H4 (cell line): ENCODE measurements around the gene SEMA3B. TPM values are rescaled to one million over a fixed set of nuclear protein-coding genes. Genes with fewer than 3 reads are reported as not detected.
A peak's percentile ranks its signal among the peaks of the same experiment; 100 is the strongest.
"Not testable (repeated sequence)": the region's sequence is repeated elsewhere in the genome, so short reads cannot be mapped to it uniquely, and the experiment has no call there.

Experiments used
- DNase-seq: peaks from one replicate; pipeline ENCODE4 v3.0.0-alpha.2; 2015; ENCODE audit warnings: low spot score
- total RNA-seq: library from RNA; depleted of rRNA; stranded (reverse); fragments of >200 nt; shearing (Covaris generic); gene quantifications from 2 replicates; pipeline ENCODE4 v1.2.3, GENCODE V29; 2014; rRNA removed

Gene SEMA3B
- total RNA-seq = 5.9 and 8.9 TPM in 2 replicates

- peak; percentile 80 for DNase-seq
Measured at GRCh38 chr3:50268703-50269451, at the start of gene SEMA3B. TSS of gene SEMA3B (plus strand) at chr3:50269147. CDS start at chr3:50269241, 94 bp downstream.

- DNase-seq = no peak
Measured at GRCh38 chr3:50219285-50219684, 49.7 kb upstream of the SEMA3B start.

GRCh38 chr3:50220109-50220508 lies 48.8 kb upstream of the SEMA3B start:
- no peak for DNase-seq

GRCh38 chr3:50221051-50221410 lies 47.9 kb upstream of the SEMA3B start:
- no peak for DNase-seq

GRCh38 chr3:50221411-50222168 lies 47.4 kb upstream of the SEMA3B start:
- DNase-seq = no peak

GRCh38 chr3:50222169-50222528 lies 46.8 kb upstream of the SEMA3B start:
- no peak for DNase-seq

- no peak for DNase-seq
Measured at GRCh38 chr3:50224639-50225038, 44.3 kb upstream of the SEMA3B start.

GRCh38 chr3:50226888-50227389 lies 42.0 kb upstream of the SEMA3B start:
- DNase-seq = no peak

GRCh38 chr3:50227390-50228183 lies 41.4 kb upstream of the SEMA3B start:
- DNase-seq = peak; percentile 72

GRCh38 chr3:50228184-50228763 lies 40.7 kb upstream of the SEMA3B start:
- not testable (repeated sequence) for DNase-seq

GRCh38 chr3:50229490-50229889 lies 39.5 kb upstream of the SEMA3B start:
- no peak for DNase-seq

- no peak for DNase-seq
Measured at GRCh38 chr3:50230104-50230793, 38.7 kb upstream of the SEMA3B start.

GRCh38 chr3:50230794-50231125 lies 38.2 kb upstream of the SEMA3B start:
- no peak for DNase-seq

GRCh38 chr3:50231581-50231980 lies 37.4 kb upstream of the SEMA3B start:
- DNase-seq = no peak

GRCh38 chr3:50232303-50232702 lies 36.6 kb upstream of the SEMA3B start:
- no peak for DNase-seq

- no peak for DNase-seq
Measured at GRCh38 chr3:50233176-50233575, 35.8 kb upstream of the SEMA3B start.

GRCh38 chr3:50235716-50236483 lies 33.0 kb upstream of the SEMA3B start, which contains the start of gene GNAI2:
TSS of gene GNAI2 (plus strand) at chr3:50236204. CDS start at chr3:50236336, 132 bp downstream.
- peak; percentile 84 for DNase-seq

GRCh38 chr3:50236484-50237132 lies 32.3 kb upstream of the SEMA3B start:
- no peak for DNase-seq

- no peak for DNase-seq
Measured at GRCh38 chr3:50237133-50237651, 31.8 kb upstream of the SEMA3B start.
